Ascending aorta (tissue), 2 donors: ENCODE data around the gene GORASP1. TPM values are rescaled to one million over a fixed set of nuclear protein-coding genes. Genes with fewer than 3 reads are reported as not detected.
A peak's percentile ranks its signal among the peaks of the same experiment; 100 is the strongest.

Experiments used
- DNase-seq, 2 donors: peaks; one replicate each; pipeline ENCODE4 v3.0.0-alpha.2; 2019; ENCODE audit warnings: low spot score in 2 of 2
- H3K27ac ChIP-seq, 2 donors: fragments of 200-600 bp; sonication (generic); one replicate each; pipeline ENCODE4 v1.5.1; 2016 to 2017; ENCODE audit warnings: mild to moderate bottlenecking in 1 of 2
- H3K27me3 ChIP-seq: fragments of 200-600 bp; sonication (generic); one replicate; pipeline ENCODE4 v1.5.1; 2017
- H3K36me3 ChIP-seq, 2 donors: fragments of 200-600 bp; sonication (generic); one replicate each; pipeline ENCODE4 v1.5.1; 2016
- H3K4me1 ChIP-seq, 2 donors: fragments of 200-600 bp; sonication (generic); one replicate each; pipeline ENCODE4 v1.5.1; 2016 to 2017; ENCODE audit warnings: mild to moderate bottlenecking in 1 of 2
- H3K4me3 ChIP-seq, 2 donors: fragments of 200-600 bp; sonication (generic); one replicate each; pipeline ENCODE4 v1.5.1; 2016 to 2017; ENCODE audit warnings: mild to moderate bottlenecking in 1 of 2
- H3K9me3 ChIP-seq, 2 donors: fragments of 200-600 bp; sonication (generic); one replicate each; pipeline ENCODE4 v1.5.1; 2016
- CTCF ChIP-seq, 3 experiments: fragments of 200-600 bp in 2 of 3; fragments of 450-650 bp in 1 of 3; sonication (generic) in 2 of 3; IDR thresholded peaks; one replicate each; pipeline ENCODE4 v1.5.1; 2016 to 2019; ENCODE audit warnings: antibody characterized with exemption in 3 of 3, mild to moderate bottlenecking in 1 of 3, moderate library complexity in 1 of 3
- intact Hi-C: fragments of 100-400 bp; cut with DNase I; formaldehyde crosslinking; loops from one replicate; pipeline ENCODE4 v1.15.1; 2023
- total RNA-seq: library from RNA; depleted of rRNA; stranded (reverse); fragments of >200 nt; gene quantifications from one replicate; pipeline ENCODE4 v1.1.0, GENCODE V29; 2016

GORASP1 gene
- total RNA-seq, 1 donor from 2014 or later: 186 TPM

DNA sequence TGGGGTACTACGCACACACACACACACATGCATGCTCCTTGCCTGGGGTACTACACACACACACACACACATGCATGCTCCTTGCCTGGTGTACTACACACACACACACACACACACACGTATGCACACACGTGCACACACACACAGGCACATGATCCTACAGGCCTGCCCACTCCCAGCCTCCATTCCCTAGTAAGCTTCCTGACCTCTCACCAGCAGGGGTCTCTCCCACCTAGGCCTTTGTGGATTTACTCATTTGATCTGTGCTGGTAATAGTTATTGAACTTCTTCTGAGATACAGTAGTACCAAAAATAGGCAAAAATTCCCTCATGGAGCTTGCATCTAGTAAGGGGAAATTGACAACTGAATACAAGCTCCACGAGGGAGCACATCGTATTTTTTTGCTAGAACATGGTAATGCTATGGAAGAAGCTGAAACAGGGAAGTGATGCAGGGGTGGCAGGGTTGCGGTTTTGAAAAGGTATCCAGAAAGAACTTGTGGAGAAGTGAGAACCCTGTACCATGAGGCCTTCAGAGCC is 19.2 kb upstream of the GORASP1 start:
- no peak for DNase-seq
- Histone ChIP-seq H3K9me3 (no peaks in the 10 kb centered on the region), H3K27ac (no peak overlapping the region), H3K27me3 (no peaks in the 10 kb centered on the region), H3K4me1 (peaks cover 0 to 8% of the 10 kb centered on the region in 2 donors), H3K36me3 (no peaks in the 10 kb centered on the region), H3K4me3 (no peak overlapping the region)
- intact Hi-C loops: loop anchor here (1.0 kb wide), 1 partner anchor 162 kb away; no protein-coding TSS in a partner anchor
- peak; percentile 41 to 67 (median 57) for TF ChIP-seq CTCF (IDR thresholded peaks at IDR 0.05)

DNA sequence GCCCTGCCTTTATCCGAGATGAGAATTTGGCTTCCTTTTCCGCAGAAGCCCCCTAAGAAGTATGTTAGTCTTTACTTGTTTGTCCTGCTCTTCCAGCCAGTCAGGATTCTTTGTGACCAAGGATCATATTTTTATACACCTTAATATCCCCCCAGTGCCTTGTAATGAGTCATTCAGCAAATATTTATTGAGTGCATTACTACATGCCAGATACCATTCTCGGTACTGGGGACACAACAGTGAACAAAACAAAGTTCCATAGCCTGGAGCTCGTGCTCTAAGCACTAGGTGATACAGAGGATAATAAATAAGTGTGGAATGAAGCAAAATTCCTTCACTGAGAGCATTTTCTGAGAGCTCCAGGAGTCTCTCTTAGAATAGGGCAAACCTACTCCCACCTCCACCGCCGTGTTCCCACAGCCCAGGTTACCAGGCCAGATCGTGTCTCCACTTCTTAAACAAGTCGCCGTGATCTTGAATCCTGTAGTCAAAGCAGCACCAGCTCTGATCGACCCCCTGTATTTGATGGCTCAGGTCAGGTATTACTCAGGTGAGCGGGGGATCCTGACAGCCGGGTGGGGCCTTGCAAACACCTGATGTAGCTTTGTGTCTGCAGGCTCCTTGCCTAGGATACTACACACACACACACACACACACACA is 18.5 kb upstream of the GORASP1 start:
- Histone ChIP-seq H3K27me3 (no peaks in the 10 kb centered on the region), H3K9me3 (no peaks in the 10 kb centered on the region), H3K4me3 (no peak overlapping the region), H3K36me3 (no peaks in the 10 kb centered on the region), H3K27ac (peak overlapping the region in 1 of 2 donors; percentile 6), H3K4me1 (peaks cover 0 to 8% of the 10 kb centered on the region in 2 donors)
- intact Hi-C loops: loop anchor here (1.0 kb wide), 1 partner anchor 162 kb away; no protein-coding TSS in a partner anchor
- DNase-seq: no peak
- no peak for TF ChIP-seq CTCF (IDR thresholded peaks at IDR 0.05)

GRCh38 chr3:39124876-39125840 is 17.7 kb upstream of the GORASP1 start:
- no peak for DNase-seq
- no peaks in the 10 kb centered on the region for H3K36me3 ChIP-seq
- H3K4me3 ChIP-seq: no peak overlapping the region
- H3K9me3 ChIP-seq: no peaks in the 10 kb centered on the region
- peak overlapping the region in 1 of 2 donors; percentile 6 for H3K27ac ChIP-seq
- H3K27me3 ChIP-seq: no peaks in the 10 kb centered on the region
- TF ChIP-seq CTCF (IDR thresholded peaks at IDR 0.05): peak; percentile 29 to 52 (median 46)
- intact Hi-C loops: no loop called here
- peaks cover 0 to 8% of the 10 kb centered on the region in 2 donors for H3K4me1 ChIP-seq

DNA sequence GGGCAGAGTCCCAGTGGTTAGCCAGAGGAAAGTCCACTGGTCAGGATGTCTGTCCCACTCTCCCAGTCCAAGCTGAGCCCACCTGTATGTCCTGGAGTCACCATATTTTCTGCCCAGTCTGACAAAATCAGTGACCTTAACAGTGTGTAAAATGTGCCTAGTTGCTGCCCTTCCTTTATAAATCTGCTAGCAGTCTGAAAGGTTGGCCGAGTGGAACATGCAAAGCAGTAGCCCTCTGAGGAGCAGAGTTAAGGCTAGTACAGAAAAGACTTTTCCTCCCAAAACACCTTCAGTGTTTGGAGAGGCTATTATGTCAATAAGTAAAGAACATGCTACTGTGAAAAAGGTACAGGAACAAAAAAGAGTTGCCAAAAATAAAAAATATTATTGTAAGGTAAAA is 15.4 kb upstream of the GORASP1 start:
- no peak overlapping the region for H3K27ac ChIP-seq
- intact Hi-C loops: no loop called here
- H3K36me3 ChIP-seq: peaks cover 4 to 21% of the 10 kb centered on the region in 2 donors
- no peak for DNase-seq
- no peaks in the 10 kb centered on the region for H3K9me3 ChIP-seq
- no peak for TF ChIP-seq CTCF (IDR thresholded peaks at IDR 0.05)
- peaks cover 0 to 8% of the 10 kb centered on the region in 2 donors for H3K4me1 ChIP-seq
- H3K4me3 ChIP-seq: no peak overlapping the region
- no peaks in the 10 kb centered on the region for H3K27me3 ChIP-seq

GRCh38 chr3:39121621-39122020 is 14.2 kb upstream of the GORASP1 start:
- TF ChIP-seq CTCF (IDR thresholded peaks at IDR 0.05): no peak
- peaks cover 0 to 8% of the 10 kb centered on the region in 2 donors for H3K4me1 ChIP-seq
- intact Hi-C loops: no loop called here
- DNase-seq: no peak
- no peaks in the 10 kb centered on the region for H3K27me3 ChIP-seq
- H3K36me3 ChIP-seq: peaks cover 4 to 23% of the 10 kb centered on the region in 2 donors
- no peaks in the 10 kb centered on the region for H3K9me3 ChIP-seq
- H3K27ac ChIP-seq: no peak overlapping the region
- no peak overlapping the region for H3K4me3 ChIP-seq
